ENCODE results near the gene ST8SIA4. TPM values are rescaled to one million over a fixed set of nuclear protein-coding genes. Genes with fewer than 3 reads are reported as not detected.

The ST8SIA4 gene
- total RNA-seq, 1 experiment from 2014 or later: not detected

DNA sequence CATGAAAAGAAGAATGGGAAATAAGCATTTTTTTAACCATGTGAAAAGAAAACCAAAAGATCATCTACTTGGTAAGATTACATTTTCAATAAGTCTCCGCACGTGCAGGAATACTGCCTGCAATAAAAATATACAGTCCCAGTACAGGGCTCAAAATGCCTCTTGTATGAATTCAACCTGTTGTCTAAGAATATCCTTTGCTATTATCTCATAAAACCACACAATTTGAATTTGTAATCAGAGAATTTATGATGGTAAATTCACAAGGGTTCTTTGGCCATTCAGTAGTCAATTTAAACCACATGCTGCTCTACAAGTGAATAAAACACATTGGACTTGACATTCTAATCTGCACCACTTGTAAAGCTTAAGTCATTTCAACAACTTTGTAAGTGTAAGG is 46.6 kb downstream of the ST8SIA4 start:
- Histone ChIP-seq H3K27me3 (replicated peaks) (0 out of 2 replicates have a peak, but pooled peaks cover 4% of the 10 kb centered on the region), H3K9me3 (replicated peaks) (no peaks in the 10 kb centered on the region), H3K4me1 (replicated peaks) (no peaks in the 10 kb centered on the region), H3K36me3 (no peaks in the 10 kb centered on the region), H3K4me3 (no peak overlapping the region), H3K27ac (no peak overlapping the region)
- DNase-seq (ENCODE audit: low read depth in 1 of 2, low spot score in 2 of 2): no peak

DNA sequence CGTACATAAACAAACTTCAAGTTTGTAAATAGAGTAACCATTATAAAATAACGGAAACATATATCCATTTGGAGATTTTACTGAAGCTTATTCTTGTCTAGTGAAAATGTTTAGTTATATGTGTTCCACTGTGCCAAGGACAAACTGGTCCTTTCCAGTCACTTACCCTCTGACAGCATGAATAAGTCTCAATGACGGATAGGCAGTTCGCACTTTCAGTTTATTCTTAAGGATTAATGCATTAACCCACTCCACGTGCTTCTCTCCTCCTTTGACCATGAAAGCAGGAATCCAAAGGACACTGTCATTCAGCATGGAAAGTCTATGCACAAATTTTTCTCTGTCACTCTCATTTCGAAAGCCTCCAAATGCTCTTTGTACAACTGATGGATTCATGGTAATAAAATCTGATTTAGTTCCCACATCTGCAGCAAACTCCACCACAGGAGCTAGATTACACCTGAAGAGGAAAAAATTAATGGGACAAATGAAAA is 47.1 kb downstream of the ST8SIA4 start:
- no peaks in the 10 kb centered on the region for H3K9me3 ChIP-seq (replicated peaks)
- 0 out of 2 replicates have a peak, but pooled peaks cover 4% of the 10 kb centered on the region for H3K27me3 ChIP-seq (replicated peaks)
- H3K27ac ChIP-seq: no peak overlapping the region
- no peak for DNase-seq (ENCODE audit: low read depth in 1 of 2, low spot score in 2 of 2)
- H3K4me1 ChIP-seq (replicated peaks): no peaks in the 10 kb centered on the region
- no peaks in the 10 kb centered on the region for H3K36me3 ChIP-seq
- no peak overlapping the region for H3K4me3 ChIP-seq

DNA sequence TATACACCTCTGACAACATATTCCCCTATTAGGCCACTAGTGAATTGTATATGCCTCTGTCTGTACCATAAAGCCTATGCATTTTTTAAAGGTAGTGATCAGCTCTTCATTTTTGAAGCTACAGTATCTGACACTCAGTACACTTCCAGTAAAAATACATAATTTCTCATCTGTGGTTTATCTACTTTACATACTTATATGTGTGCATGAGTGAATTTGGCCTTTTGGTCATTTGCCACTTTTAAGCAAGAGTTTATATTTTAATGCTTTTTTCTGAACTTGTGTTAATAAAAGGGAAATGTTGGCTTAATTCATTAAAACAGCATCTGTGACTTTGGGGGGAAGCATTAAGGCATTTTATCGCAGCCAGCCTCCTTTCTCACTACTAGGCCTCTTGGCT is 47.8 kb downstream of the ST8SIA4 start:
- H3K9me3 ChIP-seq (replicated peaks): no peaks in the 10 kb centered on the region
- no peaks in the 10 kb centered on the region for H3K36me3 ChIP-seq
- H3K27me3 ChIP-seq (replicated peaks): 0 out of 2 replicates have a peak, but pooled peaks cover 4% of the 10 kb centered on the region
- H3K4me1 ChIP-seq (replicated peaks): no peaks in the 10 kb centered on the region
- no peak overlapping the region for H3K27ac ChIP-seq
- no peak overlapping the region for H3K4me3 ChIP-seq
- no peak for DNase-seq (ENCODE audit: low read depth in 1 of 2, low spot score in 2 of 2)

DNA sequence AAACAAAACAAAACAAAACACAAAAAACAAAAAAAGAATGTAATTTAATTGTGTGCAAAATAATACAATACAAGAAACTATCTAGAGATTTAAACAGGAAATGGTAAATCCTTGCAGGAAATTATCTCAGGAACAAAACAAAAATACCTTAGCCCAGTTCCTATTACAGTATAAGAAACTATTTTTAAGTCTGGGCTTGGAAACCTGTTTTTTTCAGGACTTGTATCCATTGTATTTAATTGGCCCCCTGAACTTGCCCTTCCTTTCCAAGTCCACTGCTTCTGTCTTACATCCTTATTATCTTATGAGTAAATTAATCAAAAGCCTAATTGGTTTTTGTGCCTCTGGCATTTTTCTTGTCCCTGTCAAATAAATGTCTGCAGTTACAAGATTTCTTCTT is 48.5 kb downstream of the ST8SIA4 start:
- no peak overlapping the region for H3K27ac ChIP-seq

DNA sequence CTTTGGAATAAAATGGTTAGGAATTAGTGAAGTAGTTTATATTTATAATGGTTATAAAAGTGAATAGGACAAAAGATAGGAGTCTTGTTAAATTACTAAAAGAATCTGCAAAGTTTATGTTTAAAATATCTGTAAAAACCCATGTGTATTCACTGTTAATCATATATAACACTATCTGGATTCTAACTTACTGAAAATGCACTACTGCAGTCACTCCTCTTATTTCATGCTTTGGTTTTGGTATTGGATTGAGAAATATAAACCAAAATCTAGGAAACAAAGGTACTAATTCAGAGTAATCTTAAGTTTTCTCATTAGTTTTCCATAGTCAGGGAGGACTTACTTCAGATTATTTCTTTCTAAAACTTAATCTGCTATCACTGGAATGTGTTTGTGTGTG is 49.5 kb downstream of the ST8SIA4 start:
- 0 out of 2 replicates have a peak, but pooled peaks cover 4% of the 10 kb centered on the region for H3K27me3 ChIP-seq (replicated peaks)
- no peak overlapping the region for H3K4me3 ChIP-seq
- H3K4me1 ChIP-seq (replicated peaks): no peaks in the 10 kb centered on the region
- H3K36me3 ChIP-seq: no peaks in the 10 kb centered on the region
- no peak overlapping the region for H3K27ac ChIP-seq
- DNase-seq (ENCODE audit: low read depth in 1 of 2, low spot score in 2 of 2): no peak
- no peaks in the 10 kb centered on the region for H3K9me3 ChIP-seq (replicated peaks)

More for the DNA sequence above, 48.5 kb downstream of the ST8SIA4 start:
- Histone ChIP-seq H3K36me3 (no peaks in the 10 kb centered on the region), H3K4me1 (replicated peaks) (no peaks in the 10 kb centered on the region), H3K27me3 (replicated peaks) (0 out of 2 replicates have a peak, but pooled peaks cover 4% of the 10 kb centered on the region), H3K9me3 (replicated peaks) (no peaks in the 10 kb centered on the region), H3K4me3 (no peak overlapping the region)
- DNase-seq (ENCODE audit: low read depth in 1 of 2, low spot score in 2 of 2): no peak

DNA sequence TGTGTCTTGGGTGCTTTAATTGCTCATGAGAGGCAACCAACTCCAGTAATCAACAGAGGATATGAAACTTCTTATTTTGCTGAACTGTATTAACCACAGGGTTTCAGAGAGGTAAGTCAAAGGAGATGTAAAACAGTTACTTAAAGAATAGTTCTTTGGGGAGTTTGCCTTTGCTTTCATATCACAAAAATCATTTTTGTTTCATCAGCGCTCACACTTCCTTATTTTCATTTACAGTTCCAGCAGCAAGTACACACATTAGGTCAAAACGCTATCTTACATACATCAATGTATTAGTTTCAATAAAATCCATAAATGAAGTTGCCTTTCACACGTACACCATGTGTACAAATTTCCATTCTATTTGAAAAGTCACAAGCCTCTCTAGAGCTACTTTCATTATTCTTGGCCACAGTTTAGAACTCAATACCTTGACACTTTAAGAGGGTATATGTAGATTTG is 50.1 kb downstream of the ST8SIA4 start:
- H3K27ac ChIP-seq: no peak overlapping the region
- H3K4me1 ChIP-seq (replicated peaks): no peaks in the 10 kb centered on the region
- 0 out of 2 replicates have a peak, but pooled peaks cover 4% of the 10 kb centered on the region for H3K27me3 ChIP-seq (replicated peaks)
- no peaks in the 10 kb centered on the region for H3K36me3 ChIP-seq
- H3K4me3 ChIP-seq: no peak overlapping the region
- no peak for DNase-seq (ENCODE audit: low read depth in 1 of 2, low spot score in 2 of 2)
- H3K9me3 ChIP-seq (replicated peaks): no peaks in the 10 kb centered on the region

DNA sequence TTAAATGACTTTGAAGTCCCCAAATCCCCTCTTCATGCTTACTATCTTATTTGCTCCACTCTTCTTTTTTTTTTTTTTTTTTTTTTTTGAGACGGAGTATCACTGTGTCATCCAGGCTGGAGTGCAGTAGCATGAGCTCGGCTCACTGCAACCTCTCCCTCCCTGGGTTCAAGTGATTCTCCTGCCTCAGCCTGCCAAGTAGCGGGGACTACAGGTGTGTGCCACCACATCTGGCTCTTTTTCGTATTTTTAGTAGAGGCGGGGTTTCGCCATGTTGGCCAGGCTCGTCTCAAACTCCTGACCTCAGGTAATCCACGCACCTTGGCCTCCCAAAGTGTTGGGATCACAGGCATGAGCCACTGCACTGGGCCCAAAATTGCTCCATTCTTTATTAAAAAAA is 51.0 kb downstream of the ST8SIA4 start:
- no peak overlapping the region for H3K27ac ChIP-seq
- H3K9me3 ChIP-seq (replicated peaks): no peaks in the 10 kb centered on the region
- H3K27me3 ChIP-seq (replicated peaks): no peaks in the 10 kb centered on the region
- H3K4me3 ChIP-seq: no peak overlapping the region
- no peak for DNase-seq (ENCODE audit: low read depth in 1 of 2, low spot score in 2 of 2)
- H3K4me1 ChIP-seq (replicated peaks): no peaks in the 10 kb centered on the region
- no peaks in the 10 kb centered on the region for H3K36me3 ChIP-seq

DNA sequence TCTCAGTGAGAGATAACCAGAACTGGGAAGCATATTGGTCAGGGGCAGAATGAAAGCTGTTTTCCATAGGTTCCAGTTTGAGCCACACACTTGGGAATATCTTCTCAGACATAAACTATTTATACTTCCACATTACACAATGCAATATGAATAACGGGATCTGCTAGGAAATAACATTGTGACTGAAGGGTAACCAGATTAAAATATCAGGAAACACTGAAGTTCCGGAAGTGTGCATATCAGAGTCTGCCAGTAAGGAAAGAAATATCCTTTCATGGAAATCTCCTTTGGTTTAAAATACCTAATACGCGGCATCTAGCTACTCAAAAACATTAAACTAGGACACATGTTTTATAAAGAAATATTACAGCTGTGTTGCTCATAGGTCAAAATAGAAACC is 56.3 kb downstream of the ST8SIA4 start:
- Histone ChIP-seq H3K4me3 (no peak overlapping the region), H3K4me1 (replicated peaks) (0 out of 2 replicates have a peak, but pooled peaks cover under 1% of the 10 kb centered on the region), H3K27me3 (replicated peaks) (no peaks in the 10 kb centered on the region), H3K36me3 (no peaks in the 10 kb centered on the region), H3K9me3 (replicated peaks) (no peaks in the 10 kb centered on the region), H3K27ac (no peak overlapping the region)
- DNase-seq (ENCODE audit: low read depth in 1 of 2, low spot score in 2 of 2): no peak

DNA sequence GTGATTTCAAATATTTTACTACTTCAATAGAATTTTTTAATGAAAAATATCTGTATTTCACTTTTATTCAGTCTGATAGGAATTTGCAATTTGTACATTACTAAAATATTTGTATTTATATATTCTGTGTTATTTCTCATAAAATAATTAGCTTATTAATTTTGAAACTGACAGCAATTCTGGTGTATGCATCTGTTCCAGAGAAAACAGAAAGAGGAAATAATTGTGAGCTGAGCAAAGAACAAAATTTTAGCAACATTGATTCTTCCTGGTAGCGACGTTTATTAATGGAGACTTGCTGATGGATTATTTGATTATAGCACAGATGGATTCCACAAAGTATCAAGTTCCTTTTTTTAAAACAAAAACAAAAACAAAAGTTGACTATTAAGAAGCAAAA is 61.0 kb downstream of the ST8SIA4 start:
- Histone ChIP-seq H3K4me1 (replicated peaks) (peaks cover 4% of the 10 kb centered on the region; the same call in 1 of the 2 replicates), H3K27me3 (replicated peaks) (no peaks in the 10 kb centered on the region), H3K4me3 (no peak overlapping the region), H3K27ac (no peak overlapping the region), H3K9me3 (replicated peaks) (no peaks in the 10 kb centered on the region), H3K36me3 (no peaks in the 10 kb centered on the region)
- DNase-seq (ENCODE audit: low read depth in 1 of 2, low spot score in 2 of 2): no peak

DNA sequence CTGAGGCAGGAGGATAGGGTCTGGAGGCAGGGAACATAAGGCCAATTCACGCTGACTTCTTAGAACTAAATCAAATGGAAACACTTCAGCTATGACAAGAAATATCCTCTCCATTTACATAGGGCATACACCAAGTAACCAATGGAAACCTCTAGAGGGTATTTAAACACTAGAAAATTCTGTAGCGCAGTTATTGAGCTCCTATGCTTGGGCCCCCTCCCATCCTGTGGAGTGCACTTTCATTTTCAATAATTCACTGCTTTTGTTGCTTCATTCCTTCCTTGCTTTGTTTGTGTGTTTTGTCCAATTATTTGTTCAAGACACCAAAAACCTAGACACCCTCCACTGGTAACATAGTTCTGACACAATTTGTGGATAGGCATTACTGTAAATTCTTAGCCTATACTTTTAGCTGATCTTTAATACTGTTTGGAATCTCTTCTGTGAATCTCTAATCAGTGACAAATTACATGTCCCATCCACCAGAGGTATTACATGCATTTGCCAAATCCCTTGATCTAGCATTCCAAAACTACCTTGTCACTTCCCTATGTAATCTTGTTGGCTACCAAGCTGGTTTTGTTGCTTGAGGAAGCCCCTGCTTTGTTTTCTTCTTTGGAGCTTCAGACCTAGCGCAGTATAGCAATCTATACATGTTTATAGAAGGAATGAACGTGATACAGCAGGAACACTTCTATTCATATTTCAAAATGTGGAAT is 61.6 kb downstream of the ST8SIA4 start:
- no peaks in the 10 kb centered on the region for H3K27me3 ChIP-seq (replicated peaks)
- DNase-seq (ENCODE audit: low read depth in 1 of 2, low spot score in 2 of 2): no peak
- peaks cover 4% of the 10 kb centered on the region; the same call in 1 of the 2 replicates for H3K4me1 ChIP-seq (replicated peaks)
- no peaks in the 10 kb centered on the region for H3K36me3 ChIP-seq
- H3K4me3 ChIP-seq: no peak overlapping the region
- no peak overlapping the region for H3K27ac ChIP-seq
- H3K9me3 ChIP-seq (replicated peaks): no peaks in the 10 kb centered on the region

DNA sequence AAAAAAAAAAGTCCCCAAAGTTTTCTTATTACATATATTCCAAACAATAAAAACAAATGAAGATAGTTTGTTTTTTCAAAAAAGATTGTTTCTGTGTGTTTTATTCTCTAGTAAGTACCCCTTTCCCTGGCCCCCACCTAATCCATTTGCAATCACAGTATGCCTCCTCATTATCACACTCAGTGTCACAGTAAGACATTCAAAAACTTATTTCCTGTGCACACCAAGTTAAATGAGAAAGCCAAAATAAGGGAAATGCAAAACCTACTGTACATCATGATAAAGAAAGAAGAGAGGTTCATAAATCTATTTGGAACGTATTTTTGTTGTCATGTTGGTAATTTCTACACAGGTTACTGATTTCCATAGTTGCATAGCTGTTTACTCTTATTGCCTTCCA is 62.3 kb downstream of the ST8SIA4 start:
- no peak for DNase-seq (ENCODE audit: low read depth in 1 of 2, low spot score in 2 of 2)
- H3K27ac ChIP-seq: no peak overlapping the region
- H3K27me3 ChIP-seq (replicated peaks): no peaks in the 10 kb centered on the region
- H3K4me3 ChIP-seq: no peak overlapping the region
- H3K36me3 ChIP-seq: no peaks in the 10 kb centered on the region
- H3K4me1 ChIP-seq (replicated peaks): peaks cover 4% of the 10 kb centered on the region; the same call in 1 of the 2 replicates
- no peaks in the 10 kb centered on the region for H3K9me3 ChIP-seq (replicated peaks)

DNA sequence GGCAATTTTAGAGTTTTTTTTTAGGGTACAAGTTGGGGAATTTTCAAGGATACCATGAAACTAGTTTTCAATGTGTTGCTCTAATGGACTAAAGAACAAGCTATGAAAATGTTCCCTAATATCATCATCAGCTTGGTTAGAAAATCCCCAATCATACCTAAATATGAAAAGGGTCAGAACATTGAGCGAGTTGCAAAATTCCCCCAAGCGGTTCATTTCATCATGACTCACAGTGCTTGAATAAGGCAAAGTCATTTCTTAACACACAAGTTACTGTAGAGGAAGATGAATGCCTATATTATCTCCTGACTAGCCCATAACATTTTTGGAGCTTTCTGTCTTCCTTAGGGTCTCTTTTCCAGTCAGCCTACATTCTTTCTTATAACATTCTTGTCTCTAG is 62.7 kb downstream of the ST8SIA4 start:
- H3K27me3 ChIP-seq (replicated peaks): no peaks in the 10 kb centered on the region
- no peaks in the 10 kb centered on the region for H3K9me3 ChIP-seq (replicated peaks)
- DNase-seq (ENCODE audit: low read depth in 1 of 2, low spot score in 2 of 2): no peak
- peaks cover 4% of the 10 kb centered on the region; the same call in 1 of the 2 replicates for H3K4me1 ChIP-seq (replicated peaks)
- no peaks in the 10 kb centered on the region for H3K36me3 ChIP-seq
- no peak overlapping the region for H3K27ac ChIP-seq
- no peak overlapping the region for H3K4me3 ChIP-seq

DNA sequence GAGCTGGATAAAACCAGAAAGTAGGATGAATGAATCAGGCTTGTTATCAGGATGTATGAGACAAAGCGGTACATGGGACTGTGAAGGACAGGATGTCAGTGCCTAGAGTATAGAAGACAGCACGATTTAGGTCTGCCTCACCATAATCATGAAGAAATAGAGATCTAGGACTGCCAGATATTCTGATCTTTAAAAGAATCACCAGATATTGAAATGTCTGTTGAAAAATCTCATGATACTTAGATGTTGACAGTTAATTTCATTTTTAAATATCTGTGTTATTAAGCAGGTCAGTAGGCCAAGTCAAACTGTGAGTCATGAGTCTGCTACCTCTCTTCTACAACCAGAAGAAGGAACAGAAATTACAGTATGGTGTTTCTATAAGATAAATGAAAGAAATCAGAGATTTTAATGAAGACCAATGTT is 65.0 kb downstream of the ST8SIA4 start:
- Histone ChIP-seq H3K36me3 (no peaks in the 10 kb centered on the region), H3K9me3 (replicated peaks) (no peaks in the 10 kb centered on the region), H3K27ac (no peak overlapping the region), H3K27me3 (replicated peaks) (no peaks in the 10 kb centered on the region), H3K4me1 (replicated peaks) (peaks cover 4% of the 10 kb centered on the region; the same call in 1 of the 2 replicates), H3K4me3 (no peak overlapping the region)
- DNase-seq (ENCODE audit: low read depth in 1 of 2, low spot score in 2 of 2): no peak

DNA sequence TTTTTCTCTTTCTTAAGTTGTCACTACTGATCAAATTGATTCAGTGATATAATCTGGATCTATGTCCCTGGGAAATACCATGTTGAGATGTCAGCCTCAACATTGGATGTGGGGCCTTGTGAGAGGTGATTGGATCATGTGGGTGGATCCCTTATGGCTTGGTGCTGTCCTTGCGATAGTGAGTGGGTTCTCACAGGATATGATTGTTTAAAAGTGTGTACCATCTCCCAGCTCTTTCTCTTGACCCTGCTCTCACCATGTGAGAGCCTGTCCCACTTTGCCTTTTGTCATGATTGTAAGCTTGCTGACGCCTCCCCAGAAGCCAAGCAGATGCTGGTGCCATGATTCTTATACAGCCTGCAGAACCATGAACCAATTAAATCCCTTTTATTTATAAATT is 68.6 kb downstream of the ST8SIA4 start:
- Histone ChIP-seq H3K4me1 (replicated peaks) (no peaks in the 10 kb centered on the region), H3K27ac (no peak overlapping the region), H3K4me3 (no peak overlapping the region), H3K9me3 (replicated peaks) (no peaks in the 10 kb centered on the region), H3K27me3 (replicated peaks) (no peaks in the 10 kb centered on the region), H3K36me3 (no peaks in the 10 kb centered on the region)
- no peak for DNase-seq (ENCODE audit: low read depth in 1 of 2, low spot score in 2 of 2)

Measured in SJSA1 (cell line).